GM18505 (cell line): ENCODE data around the gene CKAP2.
A peak's percentile ranks its signal among the peaks of the same experiment; 100 is the strongest.
"Not testable (repeated sequence)": the region's sequence is repeated elsewhere in the genome, so short reads cannot be mapped to it uniquely, and the experiment has no call there.

Experiments
- ATAC-seq: cut with Tn5 transposase; IDR thresholded peaks from one replicate; pipeline ENCODE4 v1.9.1; 2021; ENCODE audit not compliant: unreplicated experiment
- POLR2A ChIP-seq: IDR thresholded peaks from 4 replicates; pipeline ENCODE4 v1.6.1; 2011; ENCODE audit warnings: borderline replicate concordance; ENCODE audit not compliant: insufficient read depth, insufficient read length; ENCODE audit errors: extremely low read depth

Gene CKAP2

GRCh38 chr13:52454820-52455676, at the start of gene CKAP2:
TSS of gene CKAP2 (plus strand) at chr13:52455478. CDS start at chr13:52455557, 79 bp downstream.
- peak; percentile 85 for TF ChIP-seq POLR2A
- peak; percentile 79 for ATAC-seq

GRCh38 chr13:52405767-52406494, 49.3 kb upstream of the CKAP2 start, which contains the start of gene THSD1:
TSS of gene THSD1 (minus strand) at chr13:52406172. CDS start at chr13:52402600, 3,572 bp downstream.
- no peak for ATAC-seq
- TF ChIP-seq POLR2A, result no peak

- TF ChIP-seq POLR2A, result no peak
Measured at GRCh38 chr13:52406629-52407028, 48.6 kb upstream of the CKAP2 start.

GRCh38 chr13:52407436-52407835, 47.8 kb upstream of the CKAP2 start:
- not testable (repeated sequence) for ATAC-seq

More at GRCh38 chr13:52406629-52407028, 48.6 kb upstream of the CKAP2 start:
- ATAC-seq, result no peak

GRCh38 chr13:52408071-52408658, 47.1 kb upstream of the CKAP2 start:
- ATAC-seq, result not testable (repeated sequence)

- peak; percentile 68 for ATAC-seq
- no peak for TF ChIP-seq POLR2A
Measured at GRCh38 chr13:52411629-52412028, 43.6 kb upstream of the CKAP2 start.

- no peak for ATAC-seq
Measured at GRCh38 chr13:52412128-52412527, 43.1 kb upstream of the CKAP2 start.

GRCh38 chr13:52414051-52414450, 41.2 kb upstream of the CKAP2 start:
- ATAC-seq, result no peak
- no peak for TF ChIP-seq POLR2A

More at GRCh38 chr13:52412128-52412527, 43.1 kb upstream of the CKAP2 start:
- no peak for TF ChIP-seq POLR2A

GRCh38 chr13:52414963-52415362, 40.3 kb upstream of the CKAP2 start:
- TF ChIP-seq POLR2A, result no peak
- ATAC-seq, result no peak

GRCh38 chr13:52419080-52419479, 36.2 kb upstream of the CKAP2 start:
- TF ChIP-seq POLR2A, result no peak
- ATAC-seq, result no peak

GRCh38 chr13:52421216-52421615, 34.1 kb upstream of the CKAP2 start:
- no peak for TF ChIP-seq POLR2A
- no peak for ATAC-seq

- TF ChIP-seq POLR2A, result no peak
- no peak for ATAC-seq
Measured at GRCh38 chr13:52428295-52428694, 27.0 kb upstream of the CKAP2 start.

- no peak for TF ChIP-seq POLR2A
- ATAC-seq, result no peak
Measured at GRCh38 chr13:52432456-52432855, 22.8 kb upstream of the CKAP2 start.

GRCh38 chr13:52446265-52446664, 9.0 kb upstream of the CKAP2 start:
- no peak for ATAC-seq
- TF ChIP-seq POLR2A, result no peak

- no peak for TF ChIP-seq POLR2A
Measured at GRCh38 chr13:52447354-52447753, 7.9 kb upstream of the CKAP2 start.

More at GRCh38 chr13:52447354-52447753, 7.9 kb upstream of the CKAP2 start:
- ATAC-seq, result no peak
